ENCODE data around the gene PTGIR.

Gene PTGIR

GRCh38 chr19:46624958-46625661 is at the start of gene PTGIR:
Gene PTGIR (minus strand): TSS chr19:46625089. CDS start chr19:46624225, 864 bp downstream.
- peak; percentile 38 for DNase-seq

- DNase-seq, result no peak
These were observed 45.9 kb upstream of the PTGIR start for GRCh38 chr19:46670813-46671212.

- no peak for DNase-seq
These were observed 43.8 kb upstream of the PTGIR start for GRCh38 chr19:46668662-46669061.

GRCh38 chr19:46665072-46665471 is 40.2 kb upstream of the PTGIR start:
- DNase-seq, result no peak

- peak; percentile 87 for DNase-seq
These were observed 37.1 kb upstream of the PTGIR start for GRCh38 chr19:46661735-46662592.

- DNase-seq, result peak; percentile 100
These were observed 36.3 kb upstream of the PTGIR start, which contains the start of gene DACT3 for GRCh38 chr19:46661020-46661731. Gene DACT3 (minus strand): TSS chr19:46661182. CDS start chr19:46661064, 118 bp downstream.

GRCh38 chr19:46660551-46661019 is 35.7 kb upstream of the PTGIR start:
- no peak for DNase-seq

GRCh38 chr19:46660008-46660517 is 35.2 kb upstream of the PTGIR start:
- DNase-seq, result no peak

GRCh38 chr19:46659151-46660007 is 34.5 kb upstream of the PTGIR start:
- peak; percentile 10 for DNase-seq

- no peak for DNase-seq
These were observed 31.7 kb upstream of the PTGIR start for GRCh38 chr19:46656541-46656940.

GRCh38 chr19:46654621-46655152 is 29.8 kb upstream of the PTGIR start:
- no peak for DNase-seq

GRCh38 chr19:46650445-46650844 is 25.6 kb upstream of the PTGIR start:
- no peak for DNase-seq

- DNase-seq, result no peak
These were observed 24.4 kb upstream of the PTGIR start for GRCh38 chr19:46648961-46649960.

- DNase-seq, result no peak
These were observed 23.4 kb upstream of the PTGIR start for GRCh38 chr19:46648060-46648960.

- no peak for DNase-seq
These were observed 21.5 kb upstream of the PTGIR start for GRCh38 chr19:46646402-46646801.

- no peak for DNase-seq
These were observed 19.8 kb upstream of the PTGIR start for GRCh38 chr19:46644720-46645119.

GRCh38 chr19:46640656-46641055 is 15.8 kb upstream of the PTGIR start:
- DNase-seq, result no peak

GRCh38 chr19:46639358-46640182 is 14.7 kb upstream of the PTGIR start:
- DNase-seq, result peak; percentile 13

Measured in hematopoietic multipotent progenitor cell treated with erythropoietin and hydrocortisone succinate and interleukin-3 and kit ligand, for 8 days (in vitro differentiated cells).